ENCODE results near the gene KIFC1. TPM values are rescaled to one million over a fixed set of nuclear protein-coding genes. Genes with fewer than 3 reads are reported as not detected.
A peak's percentile ranks its signal among the peaks of the same experiment; 100 is the strongest.
"Not testable (repeated sequence)": the region's sequence is repeated elsewhere in the genome, so short reads cannot be mapped to it uniquely, and the experiment has no call there.

The KIFC1 gene
- total RNA-seq, 1 experiment from 2014 or later, result 45.5 TPM

DNA sequence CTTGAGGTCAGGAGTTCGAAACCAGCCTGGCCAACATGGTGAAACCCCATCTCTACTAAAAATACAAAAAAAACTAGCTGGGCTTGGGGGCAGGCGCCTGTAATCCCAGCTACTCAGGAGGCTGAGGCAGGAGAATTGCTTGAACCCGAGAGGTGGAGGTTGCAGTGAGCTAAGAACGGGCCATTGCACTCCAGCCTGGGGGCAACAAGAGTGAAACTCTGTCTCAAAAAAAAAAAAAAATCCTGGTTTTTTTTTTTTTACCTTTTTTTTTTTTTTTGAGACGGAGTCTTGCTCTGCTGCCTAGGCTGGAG lies 24.0 kb upstream of the KIFC1 start:
- H3K27me3 ChIP-seq, H3K9me3 ChIP-seq, DNase-seq, H3K36me3 ChIP-seq, H3K4me3 ChIP-seq: not testable (repeated sequence)

DNA sequence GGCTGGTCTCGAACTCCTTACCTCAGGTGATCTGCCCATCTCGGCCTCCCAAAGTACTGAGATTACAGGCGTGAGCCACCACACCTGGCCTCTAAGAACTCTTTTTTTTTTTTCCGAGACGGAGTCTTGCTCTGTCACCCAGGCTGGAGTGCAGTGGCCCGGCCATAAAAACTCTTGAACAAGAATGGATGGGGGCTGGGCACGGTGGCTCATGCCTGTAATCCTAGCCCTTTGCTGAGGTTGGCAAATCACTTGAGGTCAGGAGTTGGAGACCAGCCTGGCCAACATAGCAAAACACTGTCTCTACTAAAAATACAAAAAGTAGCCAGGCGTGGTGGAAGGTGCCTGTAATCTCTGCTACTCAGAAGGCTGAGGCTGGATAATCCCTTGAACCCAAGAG lies 19.7 kb upstream of the KIFC1 start:
- H3K4me3 ChIP-seq, DNase-seq: not testable (repeated sequence)

DNA sequence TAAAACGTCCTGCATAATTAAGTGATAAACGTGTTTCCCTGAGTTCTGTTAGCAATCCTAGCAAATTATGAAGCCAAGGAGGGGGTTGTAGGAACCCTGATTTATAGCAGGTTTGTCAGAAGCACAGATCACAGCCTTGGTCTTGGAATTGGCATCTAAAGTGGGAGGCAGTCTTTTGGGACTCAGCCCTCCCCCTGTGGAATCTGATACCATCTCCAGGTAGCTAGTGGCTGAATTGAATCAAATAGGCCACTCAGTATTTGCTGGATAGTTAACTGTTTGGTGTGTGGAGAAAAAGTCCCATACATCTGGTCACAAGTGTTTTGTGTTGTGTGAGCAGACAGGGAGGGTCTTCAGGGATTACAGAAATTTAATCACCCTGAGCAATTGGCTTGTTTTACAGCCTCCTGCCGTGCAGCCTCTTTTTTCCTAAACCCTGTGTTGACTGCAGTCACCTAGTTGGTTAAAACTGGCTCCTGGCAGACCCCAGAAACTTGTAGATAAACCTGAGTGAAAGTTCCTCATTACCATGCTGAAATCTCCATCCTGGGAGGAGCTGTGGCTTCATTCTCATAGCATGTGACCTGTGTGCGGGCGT lies 19.0 kb upstream of the KIFC1 start:
- no peak for DNase-seq
- Histone ChIP-seq H3K9me3 (no peaks in the 10 kb centered on the region), H3K36me3 (no peaks in the 10 kb centered on the region), H3K27me3 (no peaks in the 10 kb centered on the region), H3K4me3 (no peak overlapping the region)

More for the DNA sequence above, 19.7 kb upstream of the KIFC1 start:
- not testable (repeated sequence) for H3K27me3 ChIP-seq, H3K9me3 ChIP-seq, H3K36me3 ChIP-seq

DNA sequence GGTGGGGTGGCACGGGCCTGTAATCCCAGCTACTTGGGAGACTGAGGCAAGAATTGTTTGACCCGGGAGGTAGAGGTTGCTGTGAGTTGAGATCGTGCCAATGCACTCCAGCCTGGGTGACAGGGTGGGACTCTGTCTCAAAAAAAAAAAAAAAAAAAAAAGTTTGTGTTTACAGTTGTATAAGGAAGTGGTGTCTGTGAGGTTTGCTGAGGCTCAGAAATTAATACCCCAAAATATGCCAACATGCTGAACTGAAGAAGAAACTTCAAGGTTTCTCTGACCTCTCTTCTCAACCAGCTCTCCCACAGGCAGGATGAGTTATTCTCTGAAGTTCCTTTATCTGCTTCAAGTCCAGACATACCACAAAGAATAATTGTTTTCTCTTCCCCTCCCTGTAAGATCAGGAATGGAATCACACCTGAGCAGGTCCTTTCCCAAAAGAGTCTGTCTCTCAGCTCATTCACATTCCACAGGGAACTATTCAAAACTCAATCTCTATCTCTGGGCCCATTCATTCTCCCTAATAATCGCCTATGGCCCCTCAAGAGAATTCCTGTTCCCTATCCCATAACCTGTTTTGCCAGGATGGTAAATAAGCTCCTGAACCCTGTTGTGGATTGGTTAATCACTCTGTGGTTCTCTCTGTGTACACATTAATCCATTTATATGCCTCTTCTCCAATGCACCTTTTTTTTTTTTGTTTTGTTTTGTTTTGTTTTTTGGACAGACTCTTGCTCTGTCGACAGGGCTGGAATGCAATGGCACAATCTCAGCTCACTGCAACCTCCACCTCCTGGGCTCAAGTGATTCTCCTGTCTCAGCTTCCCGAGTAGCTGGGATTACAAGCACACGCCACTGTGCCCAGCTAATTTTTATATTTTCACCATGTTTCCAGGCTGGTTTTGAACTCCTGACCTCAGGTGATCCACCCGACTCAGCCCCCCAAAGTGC lies 17.4 kb upstream of the KIFC1 start:
- no peaks in the 10 kb centered on the region for H3K9me3 ChIP-seq
- no peaks in the 10 kb centered on the region for H3K36me3 ChIP-seq
- DNase-seq, result no peak
- no peak overlapping the region for H3K4me3 ChIP-seq
- H3K27me3 ChIP-seq, result no peaks in the 10 kb centered on the region

DNA sequence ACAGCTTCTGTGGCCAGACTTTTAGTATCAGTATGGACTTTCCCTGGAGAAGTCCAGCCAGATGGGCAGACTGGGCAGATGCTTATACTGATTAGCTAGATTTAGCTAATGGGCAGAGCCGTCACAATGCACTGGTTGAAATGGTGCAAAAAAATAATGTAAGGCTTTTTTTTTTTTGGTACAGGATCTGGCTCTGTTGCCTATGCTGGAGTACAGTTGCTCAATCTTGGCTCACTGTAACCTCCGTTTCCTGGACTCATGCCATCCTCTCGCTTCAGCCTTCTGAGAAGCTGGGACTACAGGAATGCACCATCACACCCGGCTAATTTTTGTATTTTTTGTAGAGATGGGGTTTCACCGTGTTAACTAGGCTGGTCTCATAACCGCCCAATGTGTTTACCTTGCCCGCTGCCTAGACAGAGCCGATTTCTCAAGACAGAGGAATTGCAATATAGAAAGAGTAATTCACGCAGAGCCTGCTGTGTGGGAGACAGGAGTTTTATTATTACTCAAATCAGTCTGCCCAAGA lies 16.4 kb upstream of the KIFC1 start:
- no peaks in the 10 kb centered on the region for H3K36me3 ChIP-seq
- H3K4me3 ChIP-seq, result no peak overlapping the region
- no peaks in the 10 kb centered on the region for H3K27me3 ChIP-seq
- no peaks in the 10 kb centered on the region for H3K9me3 ChIP-seq
- DNase-seq, result peak; percentile 72

DNA sequence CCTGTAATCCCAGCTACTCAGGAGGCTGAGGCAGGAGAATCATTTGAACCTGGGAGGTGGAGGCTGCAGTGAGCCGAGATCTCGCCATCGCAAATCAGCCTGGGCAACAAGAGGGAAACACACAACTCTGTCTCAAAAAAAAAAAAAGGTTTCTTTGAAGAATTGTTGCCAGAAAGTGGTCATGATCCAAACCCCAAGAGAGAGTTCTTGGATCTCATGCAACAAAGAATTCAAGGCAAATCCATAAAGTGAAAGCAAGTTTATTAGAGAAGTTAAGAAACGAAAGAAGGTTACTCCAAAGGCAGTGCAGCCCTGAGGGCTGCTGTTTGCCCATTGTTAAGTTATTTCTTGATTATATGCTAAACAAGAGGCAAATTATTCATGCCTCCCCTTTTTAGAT lies 14.5 kb upstream of the KIFC1 start:
- Histone ChIP-seq H3K27me3 (no peaks in the 10 kb centered on the region), H3K36me3 (no peaks in the 10 kb centered on the region), H3K9me3 (no peaks in the 10 kb centered on the region), H3K4me3 (no peak overlapping the region)
- no peak for DNase-seq

DNA sequence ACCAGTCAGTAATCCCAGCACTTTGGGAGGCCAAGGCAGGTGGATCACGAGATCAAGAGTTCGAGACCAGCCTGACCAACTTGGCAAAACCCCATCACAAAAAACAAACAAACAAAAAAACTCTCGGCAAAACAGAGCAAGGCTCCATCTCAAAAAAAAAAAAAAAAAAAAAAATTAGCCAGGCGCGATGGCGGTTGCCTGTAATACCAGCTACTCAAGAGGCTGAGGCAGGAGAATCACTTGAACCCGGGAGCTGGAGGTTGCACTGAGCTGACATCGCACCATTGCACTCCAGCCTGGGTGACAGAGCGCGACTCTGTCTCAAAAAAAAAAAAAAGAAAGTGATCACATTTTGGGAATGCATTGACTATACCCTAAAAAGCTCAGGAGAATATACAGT lies 12.4 kb upstream of the KIFC1 start:
- H3K4me3 ChIP-seq, result not testable (repeated sequence)

DNA sequence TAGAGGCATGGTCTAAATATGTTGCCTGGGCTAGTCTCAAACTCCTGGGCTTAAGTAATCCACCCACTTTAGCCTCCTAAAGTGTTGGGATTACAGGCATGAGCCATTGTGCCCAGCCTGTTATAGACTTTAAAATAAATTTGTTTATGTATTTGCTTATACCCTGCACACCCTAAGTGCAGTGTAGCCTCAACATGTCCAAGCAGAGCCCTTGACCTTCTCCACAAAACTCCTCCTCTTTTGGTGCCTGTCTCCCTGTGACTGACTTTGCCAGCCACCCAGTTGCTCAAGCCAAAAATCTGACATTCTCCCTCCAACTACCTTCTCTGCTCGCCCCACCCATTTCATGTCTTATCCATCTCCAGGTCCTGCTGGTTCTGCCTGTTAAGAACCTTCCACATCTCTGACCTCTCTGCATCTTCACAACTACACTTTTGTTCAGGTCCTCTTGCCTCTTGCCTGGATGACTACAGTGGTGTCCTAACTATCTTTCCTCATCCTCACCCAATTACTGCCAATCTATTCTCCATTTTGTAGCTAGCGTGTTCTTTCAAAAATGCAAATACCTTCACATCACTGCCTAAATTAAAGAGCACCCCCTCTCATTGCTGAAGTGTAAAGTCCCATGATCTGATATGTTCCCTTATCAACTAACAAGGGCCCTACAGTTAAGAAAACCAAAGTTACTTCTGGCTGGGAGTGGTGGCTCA lies 11.2 kb upstream of the KIFC1 start:
- H3K36me3 ChIP-seq, result no peaks in the 10 kb centered on the region
- no peak overlapping the region for H3K4me3 ChIP-seq
- DNase-seq, result no peak
- no peaks in the 10 kb centered on the region for H3K27me3 ChIP-seq
- H3K9me3 ChIP-seq, result no peaks in the 10 kb centered on the region

More for the DNA sequence above, 12.4 kb upstream of the KIFC1 start:
- not testable (repeated sequence) for H3K9me3 ChIP-seq, H3K27me3 ChIP-seq, DNase-seq, H3K36me3 ChIP-seq

DNA sequence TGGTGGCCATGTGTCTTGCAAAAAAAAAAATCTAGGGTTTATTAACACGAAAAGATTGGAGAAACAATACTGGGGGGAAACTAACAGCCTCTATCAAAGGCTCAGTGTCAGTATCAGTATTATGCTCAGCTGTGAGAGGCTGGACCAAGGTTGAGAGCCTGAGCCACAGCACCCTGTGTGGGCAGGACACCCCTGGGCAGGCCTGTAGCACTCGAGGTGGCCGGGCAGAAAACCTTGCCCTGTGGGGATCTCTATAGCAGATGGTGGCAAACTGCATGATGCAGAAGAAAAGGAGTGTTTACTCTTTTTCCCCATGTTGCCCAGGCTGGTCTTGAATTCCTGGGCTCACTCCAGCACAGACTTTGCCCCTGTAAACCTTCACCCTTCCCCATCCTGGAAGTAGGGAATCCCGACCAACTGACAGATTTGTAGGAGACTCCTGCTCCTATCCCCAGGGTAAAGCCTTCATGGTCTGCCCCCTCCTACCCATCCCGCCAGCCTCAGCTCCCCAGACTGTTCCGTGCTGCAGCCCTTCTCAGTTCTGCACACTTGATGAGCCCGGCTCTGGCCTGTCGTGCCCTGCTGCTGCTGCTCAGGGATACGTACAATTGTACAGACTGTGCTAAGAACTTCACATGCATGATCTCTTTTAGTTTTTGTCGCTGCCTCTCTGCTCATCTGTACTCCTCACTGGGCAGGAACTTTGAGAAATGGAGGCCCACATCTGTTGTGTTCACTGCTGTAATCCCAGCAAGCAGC lies 8.0 kb upstream of the KIFC1 start:
- H3K36me3 ChIP-seq, result no peaks in the 10 kb centered on the region
- H3K9me3 ChIP-seq, result no peaks in the 10 kb centered on the region
- no peak for DNase-seq
- no peaks in the 10 kb centered on the region for H3K27me3 ChIP-seq
- no peak overlapping the region for H3K4me3 ChIP-seq

DNA sequence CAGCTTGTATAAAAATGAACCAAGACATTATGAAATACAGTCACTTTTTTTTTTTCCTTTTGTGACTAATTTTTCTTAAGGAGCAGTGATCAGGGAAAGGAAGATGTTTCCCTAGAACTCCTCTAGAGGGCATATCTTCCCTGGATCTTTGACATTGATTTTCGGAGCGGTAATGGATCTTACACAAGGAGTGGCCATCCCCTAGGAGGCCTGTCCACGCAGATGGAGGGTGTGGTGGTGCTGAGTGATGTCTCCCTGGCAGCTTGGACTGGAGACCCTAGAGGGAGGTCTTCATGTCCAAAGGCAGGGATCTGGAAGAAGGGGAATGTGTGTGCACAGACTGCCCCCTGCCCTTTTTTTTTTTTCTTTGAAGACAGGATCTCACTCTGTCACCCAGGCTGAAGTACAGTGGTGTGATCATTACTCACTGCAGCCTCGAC lies 7.0 kb upstream of the KIFC1 start:
- DNase-seq, result no peak
- Histone ChIP-seq H3K9me3 (no peaks in the 10 kb centered on the region), H3K36me3 (no peaks in the 10 kb centered on the region), H3K4me3 (no peak overlapping the region), H3K27me3 (no peaks in the 10 kb centered on the region)

DNA sequence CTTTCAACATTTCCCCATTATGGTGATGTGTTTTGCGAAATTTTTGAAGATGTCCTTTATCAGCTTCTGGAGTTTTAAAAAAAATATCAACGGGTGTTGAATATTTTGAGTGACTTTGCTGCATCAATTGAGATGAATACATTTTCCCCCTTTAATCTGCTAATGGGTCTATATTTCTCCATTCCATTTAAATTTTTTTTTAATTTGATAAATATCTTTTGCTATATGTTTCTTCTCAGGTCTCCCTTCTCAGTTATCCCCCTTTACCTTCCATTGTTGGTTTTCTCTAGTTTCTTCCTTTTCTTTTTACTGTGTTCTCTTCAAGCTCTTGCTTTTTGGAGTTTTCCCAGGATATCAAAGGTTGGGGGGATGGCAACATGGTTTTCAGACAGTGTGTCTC lies 1.4 kb upstream of the KIFC1 start:
- Histone ChIP-seq H3K27me3 (no peaks in the 10 kb centered on the region), H3K36me3 (peaks cover 8% of the 10 kb centered on the region), H3K9me3 (no peaks in the 10 kb centered on the region), H3K4me3 (no peak overlapping the region)
- DNase-seq, result no peak

DNA sequence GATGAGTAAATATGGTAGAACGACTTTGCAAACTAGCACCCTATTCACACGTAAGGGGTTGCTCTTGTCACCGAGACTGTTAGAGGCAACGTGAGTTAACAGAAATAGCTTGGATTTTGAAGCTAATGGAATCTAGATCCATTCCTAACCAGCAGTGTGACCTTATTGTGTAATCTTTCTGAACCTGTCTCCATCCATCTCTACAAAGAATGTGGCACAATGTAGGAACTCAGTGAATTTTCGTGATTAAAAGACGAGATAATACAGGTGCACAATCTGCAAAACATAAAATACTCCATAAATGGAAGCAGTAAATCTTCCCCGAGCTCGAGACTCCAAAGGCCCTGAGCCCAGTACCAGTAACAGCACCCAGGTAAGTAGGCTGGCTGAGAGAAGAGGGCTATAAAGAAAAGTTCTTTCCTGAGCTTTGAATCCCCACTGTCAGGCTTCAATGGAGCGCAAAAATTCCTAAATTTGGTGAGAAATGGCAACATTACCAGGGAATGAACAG lies 801 bp upstream of the KIFC1 start:
- Histone ChIP-seq H3K36me3 (peaks cover 8% of the 10 kb centered on the region), H3K27me3 (no peaks in the 10 kb centered on the region), H3K4me3 (peak overlapping the region; percentile 20), H3K9me3 (no peaks in the 10 kb centered on the region)
- DNase-seq, result no peak

DNA sequence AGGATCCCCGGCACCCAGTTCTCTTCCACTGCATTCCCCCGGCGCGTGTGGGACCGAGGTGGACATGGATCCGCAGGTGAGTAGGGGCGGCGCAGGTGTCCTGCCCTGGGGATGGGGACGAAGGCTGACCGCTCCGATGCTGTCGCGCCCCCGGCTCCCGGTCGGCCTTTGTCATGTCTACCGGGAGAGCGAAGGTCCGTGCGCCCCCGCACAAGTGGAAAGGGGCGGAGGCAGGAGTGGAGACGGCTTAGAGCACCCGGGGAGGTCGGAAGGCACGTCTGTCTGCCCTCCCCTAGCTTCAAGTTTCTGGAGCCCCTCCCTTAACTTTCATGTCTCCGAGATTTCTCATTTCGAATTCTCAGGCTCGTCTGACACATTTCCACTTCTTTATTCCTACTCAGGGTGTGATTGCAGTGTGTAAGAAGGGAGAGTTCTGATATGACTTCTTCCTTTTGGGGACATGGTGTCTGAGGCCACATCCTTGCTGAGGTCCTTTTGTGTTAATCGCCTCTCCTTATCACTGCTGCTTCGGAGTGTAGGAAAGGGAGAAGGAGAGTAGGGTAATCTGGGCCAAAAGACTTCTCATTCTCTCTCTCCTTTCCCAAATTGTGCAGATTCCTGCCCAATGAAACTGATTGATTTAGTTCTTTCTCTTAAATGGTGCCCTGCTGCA lies 435 bp downstream of the KIFC1 start:
- H3K27me3 ChIP-seq, result no peaks in the 10 kb centered on the region
- no peaks in the 10 kb centered on the region for H3K9me3 ChIP-seq
- H3K36me3 ChIP-seq, result peaks cover 8% of the 10 kb centered on the region
- DNase-seq, result peak; percentile 50
- H3K4me3 ChIP-seq, result peak overlapping the region; percentile 86

DNA sequence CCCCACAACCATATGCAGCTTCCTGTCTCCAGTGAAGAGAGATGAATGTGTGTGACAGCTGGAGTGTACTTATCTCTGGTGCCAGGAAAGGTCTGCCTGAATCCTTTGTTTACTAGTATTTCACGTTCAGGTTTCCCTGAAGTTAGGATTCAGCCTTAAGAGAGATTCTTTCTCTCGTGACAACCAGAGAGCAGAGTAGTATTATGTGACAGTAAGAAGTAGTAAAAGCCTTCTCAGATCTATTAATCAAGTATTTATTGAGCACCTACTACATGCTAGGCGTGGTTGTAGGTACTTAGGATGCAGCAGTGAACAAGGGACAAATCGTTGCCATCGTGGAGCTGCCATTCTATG lies 949 bp downstream of the KIFC1 start:
- Histone ChIP-seq H3K36me3 (peaks cover 8% of the 10 kb centered on the region), H3K27me3 (no peaks in the 10 kb centered on the region), H3K4me3 (peak overlapping the region; percentile 86), H3K9me3 (no peaks in the 10 kb centered on the region)
- no peak for DNase-seq

DNA sequence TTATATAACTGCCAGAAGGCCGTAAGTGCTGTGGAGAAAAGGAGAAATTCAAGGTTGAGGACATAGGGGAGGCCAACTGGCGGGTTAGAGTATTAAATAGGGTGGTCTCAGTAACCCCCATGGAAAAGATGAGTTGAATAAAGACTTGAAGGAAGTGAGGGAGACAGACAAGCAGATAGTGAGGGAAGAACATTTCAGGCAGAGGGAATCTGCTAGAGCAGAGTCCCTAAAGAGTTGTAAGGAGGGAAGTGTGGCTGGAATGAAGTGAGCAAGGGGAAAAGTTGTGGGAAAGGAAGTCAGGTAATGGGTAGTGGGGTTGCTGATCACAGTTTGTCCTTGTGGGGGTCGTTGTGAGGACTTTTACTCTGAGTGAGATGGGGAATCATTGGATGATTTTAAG lies 1.4 kb downstream of the KIFC1 start:
- H3K36me3 ChIP-seq, result peaks cover 8% of the 10 kb centered on the region
- DNase-seq, result no peak
- peak overlapping the region; percentile 86 for H3K4me3 ChIP-seq

DNA sequence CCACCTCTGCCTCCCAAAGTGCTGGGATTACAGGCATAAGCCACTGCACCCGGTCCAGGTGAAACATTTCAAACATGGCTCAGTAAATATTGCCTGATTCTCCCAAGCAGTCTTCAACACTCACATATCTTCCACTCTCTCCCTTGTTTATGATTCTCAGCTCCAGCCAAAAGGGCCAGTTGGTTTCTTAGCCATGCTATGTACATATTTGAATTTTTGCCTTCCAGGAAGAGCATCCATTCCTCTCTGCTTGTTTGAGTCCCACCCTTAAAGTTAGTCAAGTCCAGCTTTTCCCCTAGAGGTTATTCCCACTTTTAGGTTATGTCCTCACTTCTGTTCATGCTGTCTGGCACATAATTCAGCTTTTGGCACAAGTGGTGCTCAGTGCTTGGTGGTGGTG lies 5.9 kb downstream of the KIFC1 start:
- Histone ChIP-seq H3K4me3 (no peak overlapping the region), H3K36me3 (peaks cover 20% of the 10 kb centered on the region), H3K9me3 (no peaks in the 10 kb centered on the region), H3K27me3 (no peaks in the 10 kb centered on the region)
- DNase-seq, result no peak

More for the DNA sequence above, 1.4 kb downstream of the KIFC1 start:
- no peaks in the 10 kb centered on the region for H3K27me3 ChIP-seq
- H3K9me3 ChIP-seq, result no peaks in the 10 kb centered on the region

Data from MG63 (cell line).